ENCODE results near the gene OCA2. TPM values are rescaled to one million over a fixed set of nuclear protein-coding genes. Genes with fewer than 3 reads are reported as not detected.

Gene OCA2
- total RNA-seq, 1 experiment from 2014 or later = 0.09 TPM

DNA sequence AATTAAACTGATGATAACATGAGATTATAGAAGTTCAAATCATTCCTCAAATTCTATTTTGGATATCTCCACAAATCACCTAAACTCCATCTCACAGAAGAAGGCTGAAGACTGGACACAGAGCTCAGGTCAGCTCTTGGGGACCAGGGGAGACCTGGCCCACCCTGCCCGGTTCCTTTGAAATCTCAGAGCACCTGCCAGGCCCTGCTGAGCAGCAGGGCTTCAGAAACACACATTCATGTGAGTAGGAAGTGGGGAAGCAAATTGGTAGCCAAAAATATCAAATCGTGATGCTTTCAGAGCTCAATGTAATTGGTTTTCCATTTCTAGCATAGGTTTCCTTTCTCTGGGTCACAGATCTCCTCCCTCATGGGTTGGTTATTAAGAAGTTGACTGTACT is 76.2 kb downstream of the OCA2 start:
- no TSS peak for BruUV-seq (replicated peaks)
- intact Hi-C loops (cut with micrococcal nuclease; ENCODE audit: unreplicated experiment) = no loop called here
- no peaks in the 10 kb centered on the region for H3K27me3 ChIP-seq (replicated peaks; ENCODE audit: insufficient read depth, low read depth, low read length, poor library complexity)

DNA sequence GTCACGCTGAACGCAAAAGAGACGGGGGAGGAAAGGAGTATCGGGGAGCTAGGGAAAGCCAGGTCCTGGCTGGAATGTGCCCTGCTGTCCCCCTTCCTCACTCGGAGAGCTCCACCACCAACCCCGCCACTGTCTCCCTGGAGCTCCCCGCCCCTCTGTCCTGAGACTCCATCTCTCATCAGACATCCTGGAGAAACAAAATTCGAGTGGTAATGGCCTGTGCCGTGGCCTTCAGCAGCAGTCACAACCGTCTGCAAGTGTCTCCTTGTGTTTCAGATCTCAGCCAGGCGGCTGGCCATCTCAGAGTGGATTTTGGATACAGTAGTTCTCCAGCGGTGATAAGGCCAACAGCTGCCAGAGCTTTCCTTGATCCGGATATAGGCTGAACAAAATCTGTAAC is 76.9 kb downstream of the OCA2 start:
- ChIA-PET CTCF (interaction anchor here (0.5 to 1.6 kb wide), 4 partner anchors 77 to 820 kb away, joined by 4 to 9 read pairs (median 4); partner anchors contain the start of gene OCA2), POLR2A (ENCODE audit: low non-redundant PET) (no interaction called here)
- H3K27me3 ChIP-seq (replicated peaks; ENCODE audit: insufficient read depth, low read depth, low read length, poor library complexity) = no peaks in the 10 kb centered on the region
- intact Hi-C loops (cut with micrococcal nuclease; ENCODE audit: unreplicated experiment) = no loop called here
- no peaks in the 10 kb centered on the region for H3K9me3 ChIP-seq (ENCODE audit: low read depth, low read length, poor library complexity, severe bottlenecking)
- no peaks in the 10 kb centered on the region for H3K4me1 ChIP-seq (ENCODE audit: insufficient read depth, low read length, poor library complexity, severe bottlenecking)
- DNase-seq (ENCODE audit: low spot score) = no peak
- H3K4me3 ChIP-seq (ENCODE audit: low read depth, low read length, poor library complexity, severe bottlenecking) = no peak overlapping the region
- no TSS peak for BruUV-seq (replicated peaks)
- TF ChIP-seq, protein P1, sequence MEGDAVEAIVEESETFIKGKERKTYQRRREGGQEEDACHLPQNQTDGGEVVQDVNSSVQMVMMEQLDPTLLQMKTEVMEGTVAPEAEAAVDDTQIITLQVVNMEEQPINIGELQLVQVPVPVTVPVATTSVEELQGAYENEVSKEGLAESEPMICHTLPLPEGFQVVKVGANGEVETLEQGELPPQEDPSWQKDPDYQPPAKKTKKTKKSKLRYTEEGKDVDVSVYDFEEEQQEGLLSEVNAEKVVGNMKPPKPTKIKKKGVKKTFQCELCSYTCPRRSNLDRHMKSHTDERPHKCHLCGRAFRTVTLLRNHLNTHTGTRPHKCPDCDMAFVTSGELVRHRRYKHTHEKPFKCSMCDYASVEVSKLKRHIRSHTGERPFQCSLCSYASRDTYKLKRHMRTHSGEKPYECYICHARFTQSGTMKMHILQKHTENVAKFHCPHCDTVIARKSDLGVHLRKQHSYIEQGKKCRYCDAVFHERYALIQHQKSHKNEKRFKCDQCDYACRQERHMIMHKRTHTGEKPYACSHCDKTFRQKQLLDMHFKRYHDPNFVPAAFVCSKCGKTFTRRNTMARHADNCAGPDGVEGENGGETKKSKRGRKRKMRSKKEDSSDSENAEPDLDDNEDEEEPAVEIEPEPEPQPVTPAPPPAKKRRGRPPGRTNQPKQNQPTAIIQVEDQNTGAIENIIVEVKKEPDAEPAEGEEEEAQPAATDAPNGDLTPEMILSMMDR (conservative IDR thresholded peaks at IDR 0.05; ENCODE audit: low read depth, low read length) = no peak
- TF ChIP-seq EZH2 (IDR thresholded peaks at IDR 0.05; ENCODE audit: borderline replicate concordance, low read depth, low read length, poor library complexity, severe bottlenecking) = no peak
- H3K27ac ChIP-seq (ENCODE audit: low read depth, low read length, poor library complexity, severe bottlenecking) = no peak overlapping the region
- no peaks in the 10 kb centered on the region for H3K36me3 ChIP-seq (ENCODE audit: insufficient read depth, low read length, poor library complexity, severe bottlenecking)

More for the DNA sequence above, 76.2 kb downstream of the OCA2 start:
- Histone ChIP-seq H3K4me1 (ENCODE audit: insufficient read depth, low read length, poor library complexity, severe bottlenecking) (no peaks in the 10 kb centered on the region), H3K27ac (ENCODE audit: low read depth, low read length, poor library complexity, severe bottlenecking) (no peak overlapping the region), H3K4me3 (ENCODE audit: low read depth, low read length, poor library complexity, severe bottlenecking) (no peak overlapping the region), H3K9me3 (ENCODE audit: low read depth, low read length, poor library complexity, severe bottlenecking) (no peaks in the 10 kb centered on the region), H3K36me3 (ENCODE audit: insufficient read depth, low read length, poor library complexity, severe bottlenecking) (no peaks in the 10 kb centered on the region)
- ChIA-PET POLR2A (ENCODE audit: low non-redundant PET) (no interaction called here), CTCF (no interaction called here)
- no peak for TF ChIP-seq EZH2 (IDR thresholded peaks at IDR 0.05; ENCODE audit: borderline replicate concordance, low read depth, low read length, poor library complexity, severe bottlenecking)
- TF ChIP-seq, protein P1 (conservative IDR thresholded peaks at IDR 0.05; ENCODE audit: low read depth, low read length) = no peak
- no peak for DNase-seq (ENCODE audit: low spot score)

DNA sequence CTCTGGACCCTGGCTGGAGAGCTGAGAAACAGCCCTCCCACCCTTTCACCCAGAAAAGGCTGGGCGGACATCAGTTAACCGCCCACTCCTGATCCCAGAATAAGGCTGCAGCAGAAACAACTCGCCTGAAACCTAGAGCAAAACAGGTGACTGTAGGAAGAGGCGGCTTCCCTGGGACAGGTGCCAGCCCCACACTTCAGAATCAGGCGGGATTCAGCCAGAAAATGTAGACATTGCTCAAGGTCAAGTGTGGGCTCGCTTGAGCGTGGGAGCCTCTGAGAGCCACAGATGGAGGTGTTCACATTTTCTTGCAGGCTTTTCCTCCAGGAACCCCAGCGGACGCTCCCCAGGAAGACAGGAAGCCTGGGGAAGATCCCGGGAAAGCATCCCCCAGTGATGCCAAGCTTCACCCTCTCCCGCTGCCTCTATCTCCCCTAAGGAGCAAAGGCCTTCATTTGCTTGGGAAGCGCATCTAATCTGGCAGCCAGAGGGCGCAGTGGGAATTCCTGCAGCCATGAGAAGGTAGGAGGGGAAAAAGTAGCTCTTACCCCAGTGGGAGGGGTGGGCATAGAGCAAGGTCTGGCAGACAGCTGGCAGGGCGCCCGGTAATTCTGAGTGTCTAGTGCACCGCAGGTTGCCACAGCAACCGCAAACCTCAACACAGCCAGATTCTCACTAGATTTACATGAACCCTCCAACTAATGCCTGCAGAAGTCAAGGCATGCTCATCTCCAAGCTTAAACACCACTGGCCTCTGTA is 77.7 kb downstream of the OCA2 start:
- TF ChIP-seq EZH2 (IDR thresholded peaks at IDR 0.05; ENCODE audit: borderline replicate concordance, low read depth, low read length, poor library complexity, severe bottlenecking) = no peak
- TF ChIP-seq, protein P1 (conservative IDR thresholded peaks at IDR 0.05; ENCODE audit: low read depth, low read length) = peak; percentile 87
- Histone ChIP-seq H3K27ac (ENCODE audit: low read depth, low read length, poor library complexity, severe bottlenecking) (no peak overlapping the region), H3K4me1 (ENCODE audit: insufficient read depth, low read length, poor library complexity, severe bottlenecking) (no peaks in the 10 kb centered on the region), H3K4me3 (ENCODE audit: low read depth, low read length, poor library complexity, severe bottlenecking) (no peak overlapping the region), H3K9me3 (ENCODE audit: low read depth, low read length, poor library complexity, severe bottlenecking) (no peaks in the 10 kb centered on the region), H3K36me3 (ENCODE audit: insufficient read depth, low read length, poor library complexity, severe bottlenecking) (no peaks in the 10 kb centered on the region), H3K27me3 (replicated peaks; ENCODE audit: insufficient read depth, low read depth, low read length, poor library complexity) (no peaks in the 10 kb centered on the region)
- BruUV-seq (replicated peaks) = no TSS peak
- ChIA-PET POLR2A (ENCODE audit: low non-redundant PET) (no interaction called here), CTCF (interaction anchor here (0.5 to 1.6 kb wide), 4 partner anchors 78 to 821 kb away, joined by 4 to 9 read pairs (median 4); partner anchors contain the start of gene OCA2)
- intact Hi-C loops (cut with micrococcal nuclease; ENCODE audit: unreplicated experiment) = no loop called here
- DNase-seq (ENCODE audit: low spot score) = peak; percentile 92
